ENCODE data around the gene LRRC3B. TPM values are rescaled to one million over a fixed set of nuclear protein-coding genes. Genes with fewer than 3 reads are reported as not detected.

LRRC3B gene
- total RNA-seq: not detected in 2 replicates

GRCh38 chr3:26622621-26623418, at the start of gene LRRC3B:
LRRC3B (plus strand) TSS chr3:26622772; CDS start chr3:26709673, 86,901 bp downstream.

